Measurements from ENCODE around the gene CD38. TPM values are rescaled to one million over a fixed set of nuclear protein-coding genes. Genes with fewer than 3 reads are reported as not detected.

The CD38 gene
- total RNA-seq, 1 experiment from 2014 or later = not detected

- TF ChIP-seq ELF1 (IDR thresholded peaks at IDR 0.05; ENCODE audit: borderline replicate concordance, low read depth) (no peak), CTCF (IDR thresholded peaks at IDR 0.05 in 2 of 3, conservative IDR thresholded peaks at IDR 0.05 in 1 of 3; ENCODE audit: borderline replicate concordance in 1 of 3, insufficient read depth in 1 of 3, low read depth in 2 of 3, low read length in 2 of 3) (no peak), CBX3 (IDR thresholded peaks at IDR 0.05; ENCODE audit: low read depth) (no peak), SP1 (IDR thresholded peaks at IDR 0.05; ENCODE audit: low read depth) (no peak), POLR2AphosphoS5 (IDR thresholded peaks at IDR 0.05; ENCODE audit: low read depth, low read length) (no peak), SIN3A (IDR thresholded peaks at IDR 0.05; ENCODE audit: low read depth) (no peak), RAD21 (IDR thresholded peaks at IDR 0.05; ENCODE audit: low read depth) (no peak), ATF3 (IDR thresholded peaks at IDR 0.05) (no peak), SRF (IDR thresholded peaks at IDR 0.05; ENCODE audit: low read depth) (no peak), FOSL1 (IDR thresholded peaks at IDR 0.05; ENCODE audit: low read depth) (no peak), JUND (IDR thresholded peaks at IDR 0.05) (no peak), ZNF274 (IDR thresholded peaks at IDR 0.05; ENCODE audit: low read depth, low read length) (no peak), EZH2phosphoT487 (IDR thresholded peaks at IDR 0.05; ENCODE audit: borderline replicate concordance) (no peak), MAX (IDR thresholded peaks at IDR 0.05) (no peak), REST (IDR thresholded peaks at IDR 0.05; ENCODE audit: low read depth) (no peak)
- no peaks in the 10 kb centered on the region for H3K4me1 ChIP-seq (ENCODE audit: control insufficient read depth in 1 of 2, insufficient read depth in 2 of 2, low read length in 2 of 2)
- H3K4me2 ChIP-seq (ENCODE audit: low read length) = no peak overlapping the region
- BruUV-seq (replicated peaks) = no TSS peak
- H3K9me2 ChIP-seq (ENCODE audit: insufficient read depth) = no peaks in the 10 kb centered on the region
- RAD21 ChIA-PET (ENCODE audit: low non-redundant PET in 1 of 2, low total read pairs in 2 of 2, uncharacterized antibody in 2 of 2, unreplicated experiment in 2 of 2) = no interaction called here
- H3K79me2 ChIP-seq (ENCODE audit: insufficient read depth, low read length) = no peaks in the 10 kb centered on the region
- no peaks in the 10 kb centered on the region for H3K36me3 ChIP-seq (ENCODE audit: control insufficient read depth in 1 of 2, insufficient read depth in 2 of 2, low read length in 2 of 2)
- POLR2A ChIA-PET = no interaction called here
- H3K9me3 ChIP-seq (ENCODE audit: control insufficient read depth in 1 of 2, insufficient read depth in 1 of 2, low read depth in 1 of 2, low read length in 2 of 2) = no peaks in the 10 kb centered on the region
- H3K27me3 ChIP-seq (ENCODE audit: insufficient read depth, low read length) = peaks cover 6% of the 10 kb centered on the region; the same call in 1 of the 2 replicates
- ATAC-seq (no peak), DNase-seq (ENCODE audit: low read depth, low spot score) (no peak)
- H4K20me1 ChIP-seq (ENCODE audit: insufficient read depth) = no peaks in the 10 kb centered on the region
- CTCF ChIA-PET = no interaction called here
- no peak overlapping the region for H2AFZ ChIP-seq (ENCODE audit: low read depth, low read length, poor library complexity, severe bottlenecking)
- intact Hi-C loops (cut with micrococcal nuclease) = no loop called here
- H3K4me3 ChIP-seq (replicated peaks in 1 of 2; ENCODE audit: low read depth in 1 of 2, low read length in 2 of 2) = no peak overlapping the region
- no peak overlapping the region for H3K27ac ChIP-seq (ENCODE audit: low read depth, low read length)
- no peak overlapping the region for H3K9ac ChIP-seq (ENCODE audit: low read length)
These were observed 1.2 kb downstream of the CD38 start for GRCh38 chr4:15779306-15779705.

All from HCT116 (cell line).